Fibroblast of skin of scalp (primary cell): ENCODE results near the gene DPP9.
A peak's percentile ranks its signal among the peaks of the same experiment; 100 is the strongest.

Experiments
- DNase-seq: peaks from one replicate; pipeline ENCODE4 v3.0.0-alpha.2; 2013

Gene DPP9

GRCh38 chr19:4707956-4708650, 15.5 kb downstream of the DPP9 start:
- no peak for DNase-seq

GRCh38 chr19:4707322-4707721, 16.3 kb downstream of the DPP9 start:
- no peak for DNase-seq

- DNase-seq, result no peak
Measured at GRCh38 chr19:4705413-4706131, 18.1 kb downstream of the DPP9 start.

- no peak for DNase-seq
Measured at GRCh38 chr19:4704317-4704673, 19.3 kb downstream of the DPP9 start.

- DNase-seq, result no peak
Measured at GRCh38 chr19:4703671-4704316, 19.8 kb downstream of the DPP9 start.

GRCh38 chr19:4702764-4703163, 20.9 kb downstream of the DPP9 start:
- no peak for DNase-seq

GRCh38 chr19:4701557-4701956, 22.1 kb downstream of the DPP9 start:
- DNase-seq, result no peak

- DNase-seq, result no peak
Measured at GRCh38 chr19:4700693-4700970, 23.0 kb downstream of the DPP9 start.

GRCh38 chr19:4699826-4700692, 23.6 kb downstream of the DPP9 start:
- DNase-seq, result no peak

- no peak for DNase-seq
Measured at GRCh38 chr19:4697304-4697703, 26.3 kb downstream of the DPP9 start.

- DNase-seq, result no peak
Measured at GRCh38 chr19:4695224-4695731, 28.4 kb downstream of the DPP9 start.

GRCh38 chr19:4694211-4694987, 29.2 kb downstream of the DPP9 start:
- peak; percentile 82 for DNase-seq

- DNase-seq, result no peak
Measured at GRCh38 chr19:4693471-4694121, 30.0 kb downstream of the DPP9 start.

GRCh38 chr19:4693078-4693350, 30.6 kb downstream of the DPP9 start:
- DNase-seq, result no peak

GRCh38 chr19:4692251-4693077, 31.2 kb downstream of the DPP9 start:
- no peak for DNase-seq

GRCh38 chr19:4691373-4691772, 32.3 kb downstream of the DPP9 start:
- no peak for DNase-seq

- DNase-seq, result no peak
Measured at GRCh38 chr19:4690361-4690760, 33.3 kb downstream of the DPP9 start.

GRCh38 chr19:4689403-4689802, 34.2 kb downstream of the DPP9 start:
- no peak for DNase-seq

- no peak for DNase-seq
Measured at GRCh38 chr19:4688587-4688986, 35.1 kb downstream of the DPP9 start.

- no peak for DNase-seq
Measured at GRCh38 chr19:4687396-4687795, 36.2 kb downstream of the DPP9 start.

GRCh38 chr19:4686700-4687099, 36.9 kb downstream of the DPP9 start:
- DNase-seq, result no peak
